GM18511 (cell line): ENCODE measurements around the gene SRP68.
"Not testable (repeated sequence)": the region's sequence is repeated elsewhere in the genome, so short reads cannot be mapped to it uniquely, and the experiment has no call there.

Experiments used
- ATAC-seq: cut with Tn5 transposase; IDR thresholded peaks from one replicate; pipeline ENCODE4 v1.9.1; 2021; ENCODE audit warnings: mild to moderate bottlenecking, moderate library complexity; ENCODE audit not compliant: unreplicated experiment

Gene SRP68

GRCh38 chr17:76048711-76049110 is 23.6 kb downstream of the SRP68 start:
- no peak for ATAC-seq

- no peak for ATAC-seq
Measured at GRCh38 chr17:76048025-76048605, 24.2 kb downstream of the SRP68 start.

GRCh38 chr17:76046064-76046463 is 26.3 kb downstream of the SRP68 start:
- ATAC-seq: no peak

GRCh38 chr17:76044475-76045007 is 27.8 kb downstream of the SRP68 start:
- ATAC-seq: not testable (repeated sequence)

- not testable (repeated sequence) for ATAC-seq
Measured at GRCh38 chr17:76042868-76043267, 29.4 kb downstream of the SRP68 start.

DNA sequence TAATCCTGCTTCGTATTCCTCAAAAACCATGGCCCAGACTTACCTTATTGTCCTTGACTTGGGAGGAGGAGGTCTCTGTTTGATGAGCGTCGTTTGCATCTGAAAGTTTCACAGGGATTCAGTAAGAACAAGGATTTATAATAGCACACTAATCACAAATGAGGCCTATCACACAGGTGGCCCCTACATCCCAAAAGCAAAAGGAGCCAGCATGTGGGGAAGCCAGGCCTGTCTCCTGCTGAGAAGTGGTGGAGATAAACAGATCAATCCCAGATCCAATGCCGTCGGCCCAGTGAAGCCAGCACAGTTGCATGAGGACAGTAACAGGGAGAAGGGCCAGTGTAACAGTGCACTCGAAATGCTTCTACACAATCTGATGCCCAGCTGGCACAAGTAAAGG is 31.9 kb downstream of the SRP68 start:
- no peak for ATAC-seq

- no peak for ATAC-seq
Measured at GRCh38 chr17:76039121-76039520, 33.2 kb downstream of the SRP68 start.

DNA sequence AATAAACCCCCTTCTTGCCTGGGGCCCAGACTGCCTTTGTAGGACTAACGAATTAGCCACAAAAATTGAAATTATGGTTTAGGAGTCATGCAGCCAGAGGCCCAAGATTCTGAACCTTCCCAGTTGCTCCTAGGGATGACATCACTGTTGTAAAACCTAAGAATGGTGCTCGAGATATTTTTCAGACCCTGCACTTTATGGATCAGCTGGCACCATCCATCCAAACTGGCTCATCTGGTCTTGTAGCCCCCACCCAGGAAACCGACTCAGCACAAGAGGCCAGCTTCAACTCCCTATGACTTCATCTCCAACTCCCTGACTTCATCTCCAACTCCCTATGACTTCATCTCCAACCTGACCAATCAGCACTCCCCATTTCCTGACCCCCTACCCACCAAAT is 34.3 kb downstream of the SRP68 start:
- ATAC-seq: no peak

GRCh38 chr17:76036497-76037261 is 35.6 kb downstream of the SRP68 start:
- ATAC-seq: no peak

DNA sequence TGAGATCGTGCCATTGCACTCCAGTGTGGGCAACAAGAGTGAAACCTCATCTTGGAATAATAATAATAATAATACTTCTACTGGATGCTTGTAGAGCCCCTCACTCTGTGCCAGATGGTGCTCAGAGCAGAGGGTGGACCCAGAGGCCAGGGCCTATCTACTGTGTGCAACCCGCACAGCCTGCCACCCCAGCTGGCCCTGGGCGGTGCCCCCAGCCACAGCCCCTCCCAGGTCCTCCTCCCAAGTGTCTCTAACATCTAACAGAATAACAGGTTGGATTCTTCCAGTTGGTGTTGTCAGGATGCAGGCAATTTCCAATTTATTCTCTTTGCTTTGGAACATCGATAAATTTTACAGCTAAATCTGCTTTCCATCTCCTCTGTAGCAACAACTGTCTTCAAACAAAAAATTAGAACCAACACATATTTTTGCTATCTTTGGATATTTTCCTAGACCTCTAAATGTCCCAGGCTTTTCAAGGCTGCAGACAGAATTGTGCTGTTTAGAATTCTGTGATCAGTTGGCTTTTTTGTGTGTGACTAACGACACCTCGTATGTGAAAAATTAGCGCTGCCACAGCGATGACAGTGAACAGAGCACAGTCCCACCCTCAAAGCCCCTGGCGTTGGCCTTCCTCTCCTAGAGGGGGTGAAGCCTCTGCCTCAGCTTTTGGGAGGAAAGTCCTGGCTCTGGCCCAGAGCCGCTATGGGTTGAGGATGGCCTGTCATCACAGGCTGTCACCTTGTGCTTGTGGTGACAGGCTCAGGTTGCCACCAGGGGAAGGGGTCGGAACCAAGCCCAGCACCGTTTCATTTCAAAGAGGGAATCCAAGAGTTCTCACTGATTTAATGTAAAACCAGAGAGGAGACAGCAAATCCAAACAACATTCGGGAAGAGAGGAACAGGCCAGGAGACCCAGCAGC is 37.6 kb downstream of the SRP68 start:
- ATAC-seq: no peak

- no peak for ATAC-seq
Measured at GRCh38 chr17:76033139-76033538, 39.2 kb downstream of the SRP68 start.

DNA sequence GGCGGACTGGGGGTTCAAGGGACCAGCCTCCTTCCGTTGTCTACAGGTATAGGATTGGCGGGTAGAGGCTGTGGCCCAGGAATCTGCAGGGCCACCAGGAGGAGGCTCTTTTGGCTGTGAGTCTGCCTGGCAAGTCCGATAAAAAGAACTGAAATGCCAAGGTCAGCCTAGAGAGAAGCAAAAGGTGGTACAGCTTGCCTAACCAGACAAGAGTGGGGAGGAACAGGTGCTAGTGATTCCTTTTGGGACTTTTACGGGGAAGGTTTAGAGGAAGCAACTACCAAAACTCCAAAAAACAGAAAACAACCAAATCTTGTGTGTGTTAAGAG is 39.6 kb downstream of the SRP68 start:
- ATAC-seq: no peak

GRCh38 chr17:76032073-76032779 is 40.1 kb downstream of the SRP68 start:
- no peak for ATAC-seq

GRCh38 chr17:76027159-76027839 is 45.0 kb downstream of the SRP68 start, which contains the start of gene EVPL:
Gene EVPL (minus strand): TSS chr17:76027306. CDS start chr17:76027198, 108 bp downstream.
- no peak for ATAC-seq

DNA sequence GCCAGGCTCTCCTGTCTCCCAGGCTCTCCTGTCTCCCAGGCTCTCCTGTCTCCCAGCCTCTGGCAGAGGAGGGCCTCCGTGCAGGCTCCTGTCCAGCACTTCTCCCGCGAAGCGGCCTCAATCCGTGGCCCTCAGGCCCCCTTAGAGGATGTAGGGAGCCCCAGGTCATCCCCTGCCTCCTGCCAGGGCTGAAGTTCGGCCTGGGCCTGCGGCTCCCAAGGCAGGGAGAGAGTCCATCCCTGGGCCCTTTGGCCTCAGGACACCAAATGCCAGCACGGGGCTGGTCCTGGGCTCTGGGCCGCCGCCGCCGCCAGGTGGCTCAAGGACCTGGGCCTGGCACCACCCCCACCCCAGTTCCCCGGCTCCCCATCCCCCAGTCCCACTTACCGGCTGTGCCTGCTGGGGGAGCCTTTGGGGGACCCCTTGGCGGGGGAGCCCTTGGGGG is 45.6 kb downstream of the SRP68 start:
- ATAC-seq: no peak

GRCh38 chr17:76025294-76025693 is 47.0 kb downstream of the SRP68 start:
- ATAC-seq: no peak

GRCh38 chr17:76024353-76024752 is 48.0 kb downstream of the SRP68 start:
- no peak for ATAC-seq

GRCh38 chr17:76023900-76024237 is 48.4 kb downstream of the SRP68 start:
- no peak for ATAC-seq

- ATAC-seq: no peak
Measured at GRCh38 chr17:76022973-76023899, 49.1 kb downstream of the SRP68 start.
